ENCODE measurements around the gene SEMA3G. TPM values are rescaled to one million over a fixed set of nuclear protein-coding genes. Genes with fewer than 3 reads are reported as not detected.

The SEMA3G gene
- total RNA-seq, 1 experiment from 2014 or later = 0.33 TPM

DNA sequence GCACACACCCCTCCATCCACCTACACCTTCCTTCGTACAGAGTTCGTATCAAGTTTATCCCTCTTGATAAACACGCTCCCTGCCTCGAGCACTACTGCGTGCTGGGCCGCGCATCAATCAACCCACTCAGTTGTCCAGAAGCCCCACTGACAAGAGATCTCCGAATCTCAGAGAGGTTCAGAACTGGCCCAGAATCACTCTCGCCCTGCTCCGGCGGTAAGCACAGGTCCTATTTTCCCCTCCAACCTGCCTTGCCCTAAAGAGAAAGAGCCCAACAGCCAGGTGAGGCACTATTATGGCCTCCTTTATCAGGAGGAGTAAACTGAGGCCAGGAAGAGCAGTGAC, 10.0 kb upstream of the SEMA3G start:
- H3K4me3 Mint-ChIP-seq (ENCODE audit: low read depth, unreplicated experiment) = peak overlapping the region; percentile 89
- peaks cover 45% of the 10 kb centered on the region for H3K4me1 Mint-ChIP-seq (ENCODE audit: low read depth, unreplicated experiment)
- BruUV-seq (replicated peaks) = no TSS peak
- intact Hi-C loops (cut with micrococcal nuclease; ENCODE audit: unreplicated experiment) = no loop called here
- no peaks in the 10 kb centered on the region for H3K27me3 Mint-ChIP-seq (ENCODE audit: unreplicated experiment)
- H3K36me3 Mint-ChIP-seq (ENCODE audit: insufficient read depth, unreplicated experiment) = peaks cover 28% of the 10 kb centered on the region
- CTCF ChIA-PET = no interaction called here
- TF ChIP-seq, protein P1, sequence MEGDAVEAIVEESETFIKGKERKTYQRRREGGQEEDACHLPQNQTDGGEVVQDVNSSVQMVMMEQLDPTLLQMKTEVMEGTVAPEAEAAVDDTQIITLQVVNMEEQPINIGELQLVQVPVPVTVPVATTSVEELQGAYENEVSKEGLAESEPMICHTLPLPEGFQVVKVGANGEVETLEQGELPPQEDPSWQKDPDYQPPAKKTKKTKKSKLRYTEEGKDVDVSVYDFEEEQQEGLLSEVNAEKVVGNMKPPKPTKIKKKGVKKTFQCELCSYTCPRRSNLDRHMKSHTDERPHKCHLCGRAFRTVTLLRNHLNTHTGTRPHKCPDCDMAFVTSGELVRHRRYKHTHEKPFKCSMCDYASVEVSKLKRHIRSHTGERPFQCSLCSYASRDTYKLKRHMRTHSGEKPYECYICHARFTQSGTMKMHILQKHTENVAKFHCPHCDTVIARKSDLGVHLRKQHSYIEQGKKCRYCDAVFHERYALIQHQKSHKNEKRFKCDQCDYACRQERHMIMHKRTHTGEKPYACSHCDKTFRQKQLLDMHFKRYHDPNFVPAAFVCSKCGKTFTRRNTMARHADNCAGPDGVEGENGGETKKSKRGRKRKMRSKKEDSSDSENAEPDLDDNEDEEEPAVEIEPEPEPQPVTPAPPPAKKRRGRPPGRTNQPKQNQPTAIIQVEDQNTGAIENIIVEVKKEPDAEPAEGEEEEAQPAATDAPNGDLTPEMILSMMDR (IDR thresholded peaks at IDR 0.05; ENCODE audit: unreplicated experiment) = no peak
- DNase-seq = no peak
- H3K27ac Mint-ChIP-seq (ENCODE audit: unreplicated experiment) = peak overlapping the region; percentile 83
- no peaks in the 10 kb centered on the region for H3K9me3 Mint-ChIP-seq (ENCODE audit: low read depth, unreplicated experiment)

DNA sequence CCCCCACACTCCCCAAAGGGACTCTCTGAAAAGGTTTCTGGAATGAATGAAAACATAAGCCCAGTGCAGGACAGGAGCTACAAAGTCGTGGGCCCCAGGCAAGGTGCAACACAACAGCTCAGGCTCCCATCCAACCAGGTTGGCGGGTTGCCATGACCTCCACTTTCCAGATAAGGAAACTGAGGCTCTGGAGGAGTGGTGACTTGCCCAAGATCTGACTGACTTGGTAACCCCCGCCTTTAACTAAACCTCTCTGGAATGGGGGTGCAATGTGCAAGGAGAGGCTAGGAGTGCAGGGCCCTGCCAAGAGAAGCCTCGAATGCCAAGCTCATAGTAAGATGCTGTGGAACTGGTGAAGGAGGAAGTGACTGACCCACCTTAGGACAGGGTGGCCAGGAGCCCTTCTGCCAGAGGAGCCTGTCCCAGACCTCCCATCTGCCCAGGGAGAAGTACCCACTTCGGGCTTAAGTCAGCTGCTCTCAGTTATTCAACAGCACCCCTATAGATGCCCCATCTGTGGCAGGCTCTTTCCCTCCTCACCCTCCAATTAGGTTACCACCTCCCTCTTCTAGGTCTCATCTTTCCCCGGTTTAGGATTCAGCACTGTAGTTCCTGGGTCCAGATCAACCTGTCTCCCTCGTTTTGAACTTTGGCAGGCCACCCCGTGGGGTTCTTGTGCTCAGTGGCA, 9.5 kb upstream of the SEMA3G start:
- TF ChIP-seq, protein P1 (IDR thresholded peaks at IDR 0.05; ENCODE audit: unreplicated experiment) = no peak
- CTCF ChIA-PET = interaction anchor here (0.6 kb wide), 1 partner anchor 39 kb away, joined by 7 read pairs; no protein-coding TSS in a partner anchor
- peak overlapping the region; percentile 83 for H3K27ac Mint-ChIP-seq (ENCODE audit: unreplicated experiment)
- no peak for DNase-seq
- no peaks in the 10 kb centered on the region for H3K9me3 Mint-ChIP-seq (ENCODE audit: low read depth, unreplicated experiment)
- H3K36me3 Mint-ChIP-seq (ENCODE audit: insufficient read depth, unreplicated experiment) = peaks cover 24% of the 10 kb centered on the region
- no TSS peak for BruUV-seq (replicated peaks)
- H3K4me3 Mint-ChIP-seq (ENCODE audit: low read depth, unreplicated experiment) = peak overlapping the region; percentile 89
- intact Hi-C loops (cut with micrococcal nuclease; ENCODE audit: unreplicated experiment) = no loop called here
- peaks cover 47% of the 10 kb centered on the region for H3K4me1 Mint-ChIP-seq (ENCODE audit: low read depth, unreplicated experiment)
- H3K27me3 Mint-ChIP-seq (ENCODE audit: unreplicated experiment) = no peaks in the 10 kb centered on the region

DNA sequence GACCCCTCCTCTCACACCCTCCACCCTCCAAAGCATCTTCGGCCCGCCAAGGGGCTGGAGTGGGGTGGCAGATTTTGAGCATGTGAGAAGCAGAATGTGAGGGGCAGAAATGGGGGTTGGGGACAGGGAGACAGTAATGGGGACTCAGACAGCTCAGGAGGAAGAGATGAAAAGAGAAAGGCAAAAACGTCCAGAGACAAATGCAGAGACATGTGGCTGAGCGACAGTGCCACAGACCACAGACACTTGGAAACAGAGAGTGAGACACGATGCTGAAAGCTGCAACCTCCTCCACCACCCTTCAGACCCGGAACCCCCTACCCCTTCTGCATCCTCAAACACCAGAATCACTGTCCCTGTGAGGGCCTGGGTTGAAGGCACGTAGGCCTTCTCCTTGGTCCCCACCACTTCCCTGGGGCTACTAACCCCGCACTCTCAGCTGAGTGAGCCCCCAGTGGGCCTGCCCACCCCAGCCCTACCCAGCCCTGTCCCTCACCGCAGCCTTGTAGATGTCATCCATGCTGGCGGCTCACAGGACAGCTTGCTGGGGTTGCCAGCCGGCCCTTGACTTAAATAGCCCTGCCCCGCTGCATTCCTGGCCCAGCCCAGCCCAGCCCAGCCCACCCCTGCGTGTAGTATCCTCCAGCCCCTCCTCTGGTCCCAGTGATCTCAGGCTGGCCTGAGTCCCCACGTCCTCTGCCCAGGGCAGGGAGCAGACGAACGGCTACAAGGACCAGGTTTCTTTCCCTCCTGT, 8.8 kb upstream of the SEMA3G start, which contains the start of gene TNNC1:
TNNC1 (minus strand) TSS at position 546 of the 754 bp plus-strand sequence; CDS start at position 520, 26 bp downstream.
- BruUV-seq (replicated peaks) = TSS peak; percentile 56
- H3K36me3 Mint-ChIP-seq (ENCODE audit: insufficient read depth, unreplicated experiment) = peaks cover 24% of the 10 kb centered on the region
- H3K4me3 Mint-ChIP-seq (ENCODE audit: low read depth, unreplicated experiment) = peak within 1 kb of the TSS; percentile 89
- CTCF ChIA-PET = interaction anchor here (0.6 kb wide), 1 partner anchor 38 kb away, joined by 7 read pairs; no protein-coding TSS in a partner anchor
- peaks cover 52% of the 10 kb centered on the region for H3K4me1 Mint-ChIP-seq (ENCODE audit: low read depth, unreplicated experiment)
- H3K27me3 Mint-ChIP-seq (ENCODE audit: unreplicated experiment) = no peaks in the 10 kb centered on the region
- H3K9me3 Mint-ChIP-seq (ENCODE audit: low read depth, unreplicated experiment) = no peaks in the 10 kb centered on the region
- TF ChIP-seq, protein P1 (IDR thresholded peaks at IDR 0.05; ENCODE audit: unreplicated experiment) = no peak
- peak; percentile 41 for DNase-seq
- H3K27ac Mint-ChIP-seq (ENCODE audit: unreplicated experiment) = peak within 1 kb of the TSS; percentile 83
- intact Hi-C loops (cut with micrococcal nuclease; ENCODE audit: unreplicated experiment) = no loop called here

DNA sequence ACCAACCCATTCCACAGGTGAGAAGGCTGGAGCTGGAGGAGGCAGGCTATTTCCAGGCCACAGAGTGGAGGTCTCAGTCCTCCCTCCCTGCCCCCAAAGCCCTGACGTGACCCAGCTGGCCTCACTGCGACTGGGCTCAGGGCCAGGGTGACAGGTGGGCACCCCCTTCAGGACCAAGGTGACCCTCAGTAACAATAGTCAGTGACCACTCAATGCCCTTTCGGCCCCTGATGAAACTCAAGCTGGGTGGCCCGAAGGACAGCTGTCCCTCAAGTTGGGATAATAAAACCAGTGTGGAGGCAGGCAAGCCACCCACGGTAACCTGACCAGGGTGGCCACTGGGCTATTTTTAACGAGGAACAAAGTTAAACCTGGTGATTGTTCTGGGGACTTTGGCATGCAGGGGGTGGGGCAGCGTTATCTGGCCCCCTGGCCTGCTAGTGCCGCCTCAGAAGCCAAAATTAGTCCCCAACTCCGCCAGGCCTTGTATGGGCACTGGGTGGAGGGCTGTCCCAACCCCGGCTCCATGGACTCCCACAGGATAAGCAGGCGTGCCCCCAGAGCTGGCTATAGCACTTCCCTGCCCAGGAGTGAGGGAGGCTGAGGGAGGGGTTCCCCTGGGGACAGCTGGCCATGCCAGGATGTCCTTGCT, 7.8 kb upstream of the SEMA3G start:
- no peaks in the 10 kb centered on the region for H3K27me3 Mint-ChIP-seq (ENCODE audit: unreplicated experiment)
- peaks cover 58% of the 10 kb centered on the region for H3K4me1 Mint-ChIP-seq (ENCODE audit: low read depth, unreplicated experiment)
- BruUV-seq (replicated peaks) = no TSS peak
- DNase-seq = no peak
- CTCF ChIA-PET = no interaction called here
- no peaks in the 10 kb centered on the region for H3K9me3 Mint-ChIP-seq (ENCODE audit: low read depth, unreplicated experiment)
- peaks cover 24% of the 10 kb centered on the region for H3K36me3 Mint-ChIP-seq (ENCODE audit: insufficient read depth, unreplicated experiment)
- H3K27ac Mint-ChIP-seq (ENCODE audit: unreplicated experiment) = no peak overlapping the region
- intact Hi-C loops (cut with micrococcal nuclease; ENCODE audit: unreplicated experiment) = no loop called here
- no peak overlapping the region for H3K4me3 Mint-ChIP-seq (ENCODE audit: low read depth, unreplicated experiment)
- TF ChIP-seq, protein P1 (IDR thresholded peaks at IDR 0.05; ENCODE audit: unreplicated experiment) = no peak
